Natural killer cell treated with Interleukin-12 subunit alpha and Interleukin-12 subunit beta and Interleukin-15 and Interleukin-18, amount 100 ng/mL, for 72 hours (primary cell): Measurements from ENCODE around the gene EFHB. TPM values are rescaled to one million over a fixed set of nuclear protein-coding genes. Genes with fewer than 3 reads are reported as not detected.
"Not testable (repeated sequence)": the region's sequence is repeated elsewhere in the genome, so short reads cannot be mapped to it uniquely, and the experiment has no call there.

ENCODE experiments used
- ATAC-seq, 2 donors: fragments of 150-1000 bp; cut with Tn5 transposase in 1 of 2; sonication (Bioruptor Pico), chemical (Tn5 transposase) in 1 of 2; 2 replicates each; pipeline ENCODE4 v1.10.0; 2021
- DNase-seq: peaks from one replicate; pipeline ENCODE4 v3.0.0; 2022; ENCODE audit warnings: low spot score
- H3K27ac Mint-ChIP-seq, 2 donors: 1 replicate in 1 of 2; 2 replicates in 1 of 2; pipeline ENCODE4 v1.8.0; 2022; ENCODE audit warnings: mixed read lengths in 2 of 2, mild to moderate bottlenecking in 1 of 2, moderate library complexity in 1 of 2
- H3K27me3 Mint-ChIP-seq, 2 donors: 1 replicate in 1 of 2; 2 replicates in 1 of 2; pipeline ENCODE4 v1.8.0; 2022; ENCODE audit warnings: mixed read lengths in 2 of 2
- H3K36me3 Mint-ChIP-seq: one replicate; pipeline ENCODE4 v1.8.0; 2022; ENCODE audit warnings: mixed read lengths
- H3K4me1 Mint-ChIP-seq, 2 donors: 1 replicate in 1 of 2; 2 replicates in 1 of 2; pipeline ENCODE4 v1.8.0; 2022; ENCODE audit warnings: low read depth in 2 of 2, mixed read lengths in 2 of 2, mild to moderate bottlenecking in 1 of 2
- H3K4me3 Mint-ChIP-seq: one replicate; pipeline ENCODE4 v1.8.0; 2022; ENCODE audit warnings: mixed read lengths
- H3K9me3 Mint-ChIP-seq: 2 replicates; pipeline ENCODE4 v1.8.0; 2022; ENCODE audit warnings: mixed read lengths
- total RNA-seq, 2 donors: library from RNA; stranded (reverse); gene quantifications; one replicate each; pipeline ENCODE4 v1.2.3, GENCODE V29; 2022

The EFHB gene, protein sequence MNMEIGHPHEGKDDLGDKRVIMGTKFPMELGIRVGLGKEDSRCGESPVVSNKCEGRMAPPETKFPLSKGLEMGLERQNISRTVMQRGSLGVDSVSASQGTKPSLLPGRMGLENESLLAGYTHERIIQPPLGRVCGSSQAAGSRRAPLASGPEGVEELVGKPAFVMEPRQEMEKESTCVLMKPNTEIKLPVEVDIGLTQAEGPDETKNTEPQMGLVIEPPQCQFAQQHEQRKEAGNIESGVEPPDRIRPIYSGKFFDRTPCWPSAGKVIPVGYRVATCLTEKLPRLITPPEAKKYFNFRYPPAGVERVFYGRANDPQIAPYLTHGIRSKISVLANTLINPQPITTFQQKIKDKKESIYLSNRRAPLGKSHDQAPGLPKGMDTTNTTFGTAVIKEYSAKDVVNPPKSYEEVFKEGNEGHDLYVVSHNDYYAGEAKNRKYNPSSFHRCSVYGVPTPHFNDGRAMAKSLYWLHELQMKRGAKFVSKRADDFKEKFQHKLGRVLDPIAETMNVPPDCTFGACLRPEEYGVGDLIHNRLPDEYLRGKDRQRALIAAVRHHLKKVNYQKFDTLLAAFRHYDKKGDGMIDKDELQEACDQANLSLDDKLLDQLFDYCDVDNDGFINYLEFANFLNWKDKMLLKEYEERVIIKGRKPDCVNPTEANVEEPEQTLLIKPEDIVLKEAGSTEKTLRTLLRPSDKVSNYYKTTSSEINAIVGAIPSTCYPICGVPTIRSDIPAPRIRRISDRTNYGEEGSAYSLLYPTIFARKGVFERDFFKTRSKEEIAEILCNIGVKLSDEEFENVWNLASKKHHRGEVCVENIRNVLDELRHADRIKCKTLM
- under 1 TPM in 1 of 2 donors, not detected in 1; 0.78 TPM for total RNA-seq

DNA sequence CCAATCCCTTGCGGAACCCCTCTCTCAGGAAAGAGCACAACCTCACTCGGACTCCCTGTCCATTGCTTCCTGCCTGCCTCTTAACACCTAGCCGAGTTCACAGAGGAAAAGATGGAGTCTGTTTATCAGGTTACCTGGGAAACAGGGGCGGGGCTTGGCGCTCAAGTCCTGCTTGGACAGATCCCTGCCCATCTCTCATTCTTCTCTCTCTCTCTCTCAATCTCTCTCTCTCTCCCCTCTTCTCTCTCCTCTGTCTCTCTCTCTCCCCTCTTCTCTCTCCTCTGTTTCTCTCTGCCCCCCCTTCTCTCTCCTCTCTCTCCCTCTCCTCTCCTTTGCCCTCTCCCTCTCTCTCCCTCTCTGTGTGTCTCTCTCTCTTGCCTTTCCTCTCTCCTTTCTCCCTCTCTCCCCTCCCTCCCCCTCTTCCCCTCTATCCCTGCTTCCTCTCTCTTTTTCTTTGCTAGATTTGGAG, at the start of gene EFHB:
EFHB (minus strand) TSS at position 120 of the 469 bp plus-strand sequence. CDS start 199 bp downstream, outside the sequence.
- ATAC-seq (no peak), DNase-seq (no peak)
- peaks cover 27 to 32% of the 10 kb centered on the region in 2 donors for H3K4me1 Mint-ChIP-seq
- H3K9me3 Mint-ChIP-seq, result no peaks in the 10 kb centered on the region
- H3K4me3 Mint-ChIP-seq, result no peak within 1 kb of the TSS
- H3K27me3 Mint-ChIP-seq, result peaks cover 9 to 13% of the 10 kb centered on the region in 2 donors
- peak within 1 kb of the TSS in 1 of 2 donors; percentile 76 for H3K27ac Mint-ChIP-seq
- H3K36me3 Mint-ChIP-seq, result no peaks in the 10 kb centered on the region

DNA sequence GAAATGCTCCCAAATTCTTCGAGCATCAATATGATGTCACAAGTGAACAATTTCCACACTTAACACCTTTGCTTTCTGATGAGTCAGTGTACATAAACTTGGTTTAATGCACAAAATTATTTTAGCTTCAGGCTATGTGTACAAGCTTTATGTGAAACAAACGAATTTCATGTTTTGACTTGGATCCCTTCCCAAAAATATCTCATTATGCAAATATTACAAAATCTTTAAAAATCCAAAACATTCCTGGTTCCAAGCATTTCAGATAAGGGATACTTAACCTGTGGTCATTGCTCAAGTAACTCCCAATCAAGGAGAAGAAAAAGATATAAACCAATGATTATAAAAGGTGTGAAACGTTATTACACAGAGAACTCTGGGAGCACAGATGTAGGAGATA, 38.0 kb upstream of the EFHB start:
- no peak for DNase-seq
- no peak for ATAC-seq
- Mint-ChIP-seq H3K4me3 (no peak overlapping the region), H3K36me3 (peaks cover 6% of the 10 kb centered on the region), H3K27ac (peak overlapping the region in 1 of 2 donors; percentile 29), H3K9me3 (no peaks in the 10 kb centered on the region), H3K4me1 (peaks cover 24 to 28% of the 10 kb centered on the region in 2 donors), H3K27me3 (no peaks in the 10 kb centered on the region)

DNA sequence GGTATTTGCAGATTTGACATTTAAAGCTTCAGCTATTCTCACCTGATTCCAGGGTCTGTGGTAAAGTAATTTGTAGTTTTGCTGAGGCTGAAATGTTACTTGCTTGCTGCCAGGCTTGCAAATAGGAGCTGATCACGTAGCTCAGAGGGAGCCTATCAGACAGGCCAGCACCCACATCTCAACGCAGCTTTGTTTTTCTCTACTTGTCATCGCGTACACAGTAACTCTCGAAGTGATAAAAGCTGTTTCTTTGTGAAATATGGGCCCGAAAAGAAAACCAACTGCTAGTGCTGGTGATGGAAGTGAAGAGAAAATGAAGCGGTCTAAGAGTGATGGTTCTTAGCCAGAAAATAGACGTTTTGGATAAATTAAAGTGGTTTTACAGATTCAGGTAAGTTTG, 36.3 kb upstream of the EFHB start:
- Mint-ChIP-seq H3K4me3 (no peak overlapping the region), H3K27me3 (no peaks in the 10 kb centered on the region), H3K36me3 (peaks cover 10% of the 10 kb centered on the region), H3K4me1 (peaks cover 31 to 33% of the 10 kb centered on the region in 2 donors), H3K27ac (no peak overlapping the region), H3K9me3 (no peaks in the 10 kb centered on the region)
- no peak for DNase-seq
- ATAC-seq, result no peak

DNA sequence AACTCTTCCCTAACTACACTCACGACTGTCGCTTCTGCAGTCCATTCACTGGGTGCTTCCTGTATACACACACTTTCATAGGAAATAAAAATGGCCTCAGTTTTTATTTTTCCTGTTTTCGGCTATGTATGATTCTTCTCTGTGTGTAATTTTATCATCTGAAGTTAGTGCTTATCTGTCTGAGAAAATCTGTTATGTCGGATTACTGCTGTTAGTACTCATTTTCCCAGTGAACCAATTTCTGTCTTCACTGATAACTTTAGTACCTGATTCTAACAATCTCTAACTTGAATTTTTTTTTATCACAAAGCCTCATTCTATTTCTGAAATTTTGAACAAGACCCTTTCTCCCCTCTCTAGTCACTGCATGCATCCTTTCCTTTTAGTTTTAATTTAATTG, 33.8 kb upstream of the EFHB start:
- ATAC-seq (no peak), DNase-seq (no peak)
- no peak overlapping the region for H3K4me3 Mint-ChIP-seq
- peaks cover 4% of the 10 kb centered on the region for H3K36me3 Mint-ChIP-seq
- peaks cover 31 to 34% of the 10 kb centered on the region in 2 donors for H3K4me1 Mint-ChIP-seq
- peak overlapping the region in 1 of 2 donors; percentile 1 for H3K27ac Mint-ChIP-seq
- no peaks in the 10 kb centered on the region for H3K9me3 Mint-ChIP-seq
- H3K27me3 Mint-ChIP-seq, result no peaks in the 10 kb centered on the region

DNA sequence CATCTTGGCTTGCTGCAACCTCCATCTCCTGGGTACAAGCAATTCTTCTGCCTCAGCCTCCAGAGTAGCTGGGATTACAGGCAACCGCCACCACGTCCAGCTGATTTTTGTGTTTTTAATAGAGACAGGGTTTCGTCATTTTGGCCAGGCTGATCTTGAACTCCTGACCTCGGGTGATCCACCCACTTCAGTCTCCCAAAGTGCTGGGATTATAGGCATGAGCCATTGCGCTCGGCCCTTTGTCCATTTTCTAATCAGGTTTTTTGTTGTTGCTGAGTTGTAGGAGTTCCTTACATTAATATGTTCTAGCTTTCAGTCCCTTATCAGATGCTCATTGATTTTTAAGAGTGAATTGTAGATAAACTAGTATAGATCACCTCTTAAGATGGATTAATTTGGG, 33.2 kb upstream of the EFHB start:
- H3K4me1 Mint-ChIP-seq, result peaks cover 26 to 33% of the 10 kb centered on the region in 2 donors
- no peaks in the 10 kb centered on the region for H3K9me3 Mint-ChIP-seq
- ATAC-seq (no peak), DNase-seq (no peak)
- peaks cover 4% of the 10 kb centered on the region for H3K36me3 Mint-ChIP-seq
- H3K4me3 Mint-ChIP-seq, result no peak overlapping the region
- no peaks in the 10 kb centered on the region for H3K27me3 Mint-ChIP-seq
- H3K27ac Mint-ChIP-seq, result no peak overlapping the region

DNA sequence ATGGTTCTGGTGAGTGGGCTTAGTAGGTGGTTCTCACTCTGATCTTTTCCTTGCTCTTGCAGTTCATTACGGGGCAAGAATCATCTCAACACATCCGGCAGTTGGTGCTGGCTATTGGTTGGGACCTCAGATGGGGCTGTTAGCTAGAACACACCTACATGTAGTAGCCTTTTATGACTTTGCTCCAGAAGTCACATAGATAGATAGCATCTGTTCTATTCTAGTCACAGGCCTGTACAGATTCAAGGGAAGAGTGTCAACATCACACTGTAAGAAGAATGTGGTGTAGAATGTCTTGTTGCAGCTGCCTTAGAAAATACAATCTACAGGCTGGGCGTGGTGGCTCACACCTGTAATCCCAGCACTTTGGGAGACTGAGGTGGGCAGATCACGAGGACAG, 27.9 kb upstream of the EFHB start:
- Mint-ChIP-seq H3K27ac (no peak overlapping the region), H3K4me3 (no peak overlapping the region), H3K36me3 (peaks cover 4% of the 10 kb centered on the region), H3K9me3 (no peaks in the 10 kb centered on the region), H3K4me1 (peaks cover 14 to 33% of the 10 kb centered on the region in 2 donors), H3K27me3 (no peaks in the 10 kb centered on the region)
- ATAC-seq, result no peak
- no peak for DNase-seq

DNA sequence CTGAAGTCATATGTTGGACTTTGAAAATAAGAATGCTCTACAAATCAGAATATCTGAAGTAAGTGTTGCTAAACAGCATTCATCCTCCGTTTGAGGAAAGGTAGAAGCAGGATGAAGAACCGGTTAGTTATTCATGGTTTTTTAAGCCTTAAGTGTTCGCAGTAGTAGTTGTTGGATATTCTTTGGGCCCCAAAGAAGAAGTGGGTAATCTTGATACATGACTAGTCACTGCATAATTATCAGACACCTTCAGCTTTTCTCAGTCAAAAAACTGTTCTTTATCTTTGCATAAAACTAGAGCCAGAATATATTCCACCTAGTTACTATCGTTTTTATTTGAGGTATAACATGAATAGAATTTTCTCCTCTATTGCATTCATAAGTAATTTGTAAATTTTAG, 26.7 kb upstream of the EFHB start:
- no peaks in the 10 kb centered on the region for H3K27me3 Mint-ChIP-seq
- H3K27ac Mint-ChIP-seq, result no peak overlapping the region
- DNase-seq (no peak), ATAC-seq (no peak)
- peaks cover 8 to 31% of the 10 kb centered on the region in 2 donors for H3K4me1 Mint-ChIP-seq
- H3K4me3 Mint-ChIP-seq, result no peak overlapping the region
- H3K9me3 Mint-ChIP-seq, result no peaks in the 10 kb centered on the region
- no peaks in the 10 kb centered on the region for H3K36me3 Mint-ChIP-seq

DNA sequence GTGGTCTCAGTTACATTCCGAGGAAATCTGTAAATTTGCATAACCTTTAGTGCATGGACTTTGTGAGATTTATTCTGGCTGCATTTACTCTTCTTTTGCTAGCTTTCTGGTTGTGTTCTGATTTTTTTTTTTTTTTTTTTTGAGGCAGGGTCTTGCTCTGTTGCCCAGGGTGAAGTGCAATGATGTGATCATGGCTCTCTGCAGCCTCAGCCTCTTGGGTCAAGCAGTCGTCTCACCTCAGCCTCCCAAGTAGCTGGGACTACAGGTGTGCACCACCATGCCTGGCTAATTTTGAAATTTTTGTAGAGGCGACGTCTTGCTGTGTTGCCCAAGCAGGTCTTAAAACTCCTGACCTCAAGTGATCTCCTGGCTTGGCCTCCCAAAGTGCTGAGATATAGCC, 25.5 kb upstream of the EFHB start:
- H3K4me1 Mint-ChIP-seq, result peaks cover 8 to 39% of the 10 kb centered on the region in 2 donors
- H3K36me3 Mint-ChIP-seq, result no peaks in the 10 kb centered on the region
- no peaks in the 10 kb centered on the region for H3K27me3 Mint-ChIP-seq
- H3K9me3 Mint-ChIP-seq, result no peaks in the 10 kb centered on the region
- no peak overlapping the region for H3K4me3 Mint-ChIP-seq
- DNase-seq (no peak), ATAC-seq (no peak)
- H3K27ac Mint-ChIP-seq, result no peak overlapping the region

DNA sequence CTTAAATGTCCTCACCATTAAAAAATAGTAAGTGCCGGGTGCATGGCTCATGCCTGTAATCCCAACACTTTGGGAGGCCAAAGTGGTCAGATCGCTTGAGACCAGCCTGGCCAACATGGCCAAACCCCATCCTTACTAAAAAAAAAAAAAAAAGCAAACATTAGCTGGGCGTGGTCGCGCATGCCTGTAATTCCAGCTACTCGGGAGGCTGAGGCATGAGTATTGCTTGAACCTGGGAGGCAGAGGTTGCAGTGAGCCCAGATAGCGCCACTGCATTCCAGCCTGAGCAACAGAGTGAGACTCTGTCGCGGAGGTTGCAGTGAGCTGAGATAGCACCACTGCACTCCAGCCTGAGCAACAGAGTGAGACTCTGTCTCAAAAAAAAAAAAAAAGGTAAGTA, 23.3 kb upstream of the EFHB start:
- H3K4me1 Mint-ChIP-seq, result peaks cover 8 to 37% of the 10 kb centered on the region in 2 donors
- ATAC-seq, H3K27me3 Mint-ChIP-seq, H3K9me3 Mint-ChIP-seq, H3K36me3 Mint-ChIP-seq, DNase-seq, H3K27ac Mint-ChIP-seq, H3K4me3 Mint-ChIP-seq: not testable (repeated sequence)

DNA sequence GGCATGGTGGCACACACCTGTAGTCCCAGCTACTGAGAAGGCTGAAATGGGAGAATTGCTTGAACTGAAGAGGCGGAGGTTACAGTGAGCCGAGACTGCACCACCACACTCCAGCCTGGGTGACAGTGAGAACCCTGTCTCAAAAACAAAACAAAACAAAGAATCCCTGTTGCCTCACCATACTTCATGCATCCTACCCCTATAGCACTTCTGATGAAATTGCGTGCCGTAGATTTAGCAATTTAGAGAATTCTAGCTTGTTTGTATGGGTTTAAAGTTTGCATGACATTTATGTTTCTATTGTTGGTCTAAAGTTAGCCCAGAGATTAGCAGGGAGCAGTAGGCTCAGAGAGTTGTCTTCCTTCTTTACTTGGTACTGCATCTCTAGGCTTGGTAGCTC, 20.7 kb upstream of the EFHB start:
- H3K9me3 Mint-ChIP-seq, result no peaks in the 10 kb centered on the region
- H3K36me3 Mint-ChIP-seq, result peaks cover 6% of the 10 kb centered on the region
- no peak overlapping the region for H3K4me3 Mint-ChIP-seq
- peaks cover 15 to 29% of the 10 kb centered on the region in 2 donors for H3K4me1 Mint-ChIP-seq
- no peaks in the 10 kb centered on the region for H3K27me3 Mint-ChIP-seq
- ATAC-seq (no peak), DNase-seq (no peak)
- H3K27ac Mint-ChIP-seq, result no peak overlapping the region

DNA sequence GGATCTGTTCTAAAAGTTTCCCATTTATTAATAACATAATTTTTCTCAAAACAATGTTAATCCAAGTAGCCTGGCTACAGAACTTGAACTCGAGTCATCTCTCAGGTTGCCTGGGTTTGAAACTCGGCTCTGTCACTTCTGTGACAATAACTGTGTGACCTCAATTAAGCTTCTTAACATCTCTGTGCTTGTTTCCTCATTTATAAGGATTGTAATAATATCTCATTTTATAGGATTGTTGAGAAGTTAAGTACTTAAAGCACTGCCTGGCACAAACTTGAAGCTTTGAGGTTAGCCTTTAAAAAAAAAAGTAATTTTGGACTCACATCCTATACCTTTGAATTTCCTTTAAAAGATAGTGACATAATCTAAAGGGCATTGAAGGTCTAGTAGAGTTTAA, 16.3 kb upstream of the EFHB start:
- Mint-ChIP-seq H3K36me3 (peaks cover 6% of the 10 kb centered on the region), H3K27me3 (no peaks in the 10 kb centered on the region), H3K9me3 (no peaks in the 10 kb centered on the region), H3K4me1 (peaks cover 30 to 43% of the 10 kb centered on the region in 2 donors), H3K27ac (peak overlapping the region in 1 of 2 donors; percentile 56), H3K4me3 (no peak overlapping the region)
- no peak for DNase-seq
- ATAC-seq, result no peak

DNA sequence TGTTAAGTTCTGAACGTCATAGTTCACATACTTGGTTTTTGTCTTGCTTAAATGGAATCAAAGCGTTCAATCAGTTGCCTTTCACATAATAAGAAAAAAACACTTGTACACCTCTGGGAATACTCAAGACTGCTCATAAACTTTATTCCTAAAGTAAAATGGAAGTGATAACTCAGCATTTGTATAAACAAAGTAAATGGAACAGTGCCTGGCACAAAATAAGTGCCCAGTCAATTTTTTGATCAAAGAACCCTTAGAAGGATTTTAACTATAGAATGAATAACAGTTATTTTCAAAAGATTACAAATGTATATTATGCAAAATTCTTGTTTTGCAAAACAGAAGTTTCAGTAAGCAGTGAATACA, 14.2 kb upstream of the EFHB start:
- peak overlapping the region; percentile 87 for H3K4me3 Mint-ChIP-seq
- H3K27me3 Mint-ChIP-seq, result no peaks in the 10 kb centered on the region
- DNase-seq, result no peak
- peak overlapping the region; percentile 87 to 89 for H3K27ac Mint-ChIP-seq
- H3K9me3 Mint-ChIP-seq, result no peaks in the 10 kb centered on the region
- H3K36me3 Mint-ChIP-seq, result peaks cover 6% of the 10 kb centered on the region
- ATAC-seq, result no peak
- H3K4me1 Mint-ChIP-seq, result peaks cover 19 to 49% of the 10 kb centered on the region in 2 donors

DNA sequence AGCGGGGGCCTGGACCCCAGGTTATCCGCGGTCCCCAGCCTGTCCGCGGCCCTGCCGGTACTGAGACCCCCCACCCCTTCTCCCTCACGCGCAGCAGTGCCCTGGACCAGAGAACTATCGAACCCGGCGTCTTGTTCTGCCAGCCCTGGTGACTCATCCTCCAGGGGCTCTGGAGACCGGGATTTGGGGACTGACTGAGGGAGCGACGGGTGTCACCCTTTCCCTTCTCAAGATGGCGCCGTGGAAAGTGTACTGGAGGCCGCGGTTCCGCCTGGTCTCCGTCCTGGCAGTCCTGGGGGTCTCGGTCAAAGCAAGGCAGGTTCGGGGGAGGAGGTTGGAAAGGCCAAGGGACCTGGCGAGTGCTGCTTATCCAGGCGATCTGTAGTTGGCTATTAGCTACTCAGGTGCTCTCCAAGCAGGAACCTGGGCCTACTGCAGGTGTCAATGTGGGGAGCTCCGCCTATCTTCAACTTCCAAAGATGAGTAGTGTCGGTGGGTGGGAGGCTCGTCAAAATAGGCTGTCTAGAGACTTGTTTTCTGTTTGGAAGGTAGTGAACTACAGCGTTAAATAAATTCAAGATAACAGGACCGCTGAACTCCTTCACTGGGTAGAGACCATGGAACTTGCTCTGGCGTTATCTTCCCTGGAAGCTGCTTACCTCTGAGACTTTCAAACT, 13.7 kb upstream of the EFHB start:
- H3K4me1 Mint-ChIP-seq, result peaks cover 19 to 49% of the 10 kb centered on the region in 2 donors
- peak; percentile 62 for DNase-seq
- no peaks in the 10 kb centered on the region for H3K27me3 Mint-ChIP-seq
- peaks cover 6% of the 10 kb centered on the region for H3K36me3 Mint-ChIP-seq
- H3K4me3 Mint-ChIP-seq, result peak overlapping the region; percentile 87
- H3K27ac Mint-ChIP-seq, result peak overlapping the region; percentile 87 to 89
- H3K9me3 Mint-ChIP-seq, result no peaks in the 10 kb centered on the region
- ATAC-seq, result peak in 1 of 2 donors; percentile 11
